Measurements from ENCODE around the gene KLHL22. TPM values are rescaled to one million over a fixed set of nuclear protein-coding genes. Genes with fewer than 3 reads are reported as not detected.
A peak's percentile ranks its signal among the peaks of the same experiment; 100 is the strongest.
"Not testable (repeated sequence)": the region's sequence is repeated elsewhere in the genome, so short reads cannot be mapped to it uniquely, and the experiment has no call there.

KLHL22 gene
- total RNA-seq, 1 experiment from 2014 or later = 7.4 TPM

- peak; percentile 83 for DNase-seq (ENCODE audit: low read depth)
Measured at GRCh38 chr22:20524004-20524481, 28.4 kb upstream of the KLHL22 start.

- peak; percentile 84 for DNase-seq (ENCODE audit: low read depth)
Measured at GRCh38 chr22:20523086-20523983, 27.7 kb upstream of the KLHL22 start.

- DNase-seq (ENCODE audit: low read depth) = no peak
Measured at GRCh38 chr22:20522134-20523004, 26.8 kb upstream of the KLHL22 start.

GRCh38 chr22:20520093-20520511 lies 24.5 kb upstream of the KLHL22 start:
- peak; percentile 76 for DNase-seq (ENCODE audit: low read depth)

- DNase-seq (ENCODE audit: low read depth) = no peak
Measured at GRCh38 chr22:20519558-20519957, 24.0 kb upstream of the KLHL22 start.

- DNase-seq (ENCODE audit: low read depth) = no peak
Measured at GRCh38 chr22:20517841-20518592, 22.4 kb upstream of the KLHL22 start.

GRCh38 chr22:20517422-20517821 lies 21.8 kb upstream of the KLHL22 start:
- DNase-seq (ENCODE audit: low read depth) = no peak

- DNase-seq (ENCODE audit: low read depth) = no peak
Measured at GRCh38 chr22:20516399-20516798, 20.8 kb upstream of the KLHL22 start.

GRCh38 chr22:20514658-20515406 lies 19.2 kb upstream of the KLHL22 start:
- peak; percentile 88 for DNase-seq (ENCODE audit: low read depth)

GRCh38 chr22:20511578-20512229 lies 16.1 kb upstream of the KLHL22 start:
- no peak for DNase-seq (ENCODE audit: low read depth)

- no peak for DNase-seq (ENCODE audit: low read depth)
Measured at GRCh38 chr22:20510811-20511577, 15.4 kb upstream of the KLHL22 start.

- peak; percentile 93 for DNase-seq (ENCODE audit: low read depth)
Measured at GRCh38 chr22:20509344-20510047, 13.9 kb upstream of the KLHL22 start.

- no peak for DNase-seq (ENCODE audit: low read depth)
Measured at GRCh38 chr22:20508815-20509271, 13.2 kb upstream of the KLHL22 start.

- DNase-seq (ENCODE audit: low read depth) = not testable (repeated sequence)
Measured at GRCh38 chr22:20508067-20508755, 12.6 kb upstream of the KLHL22 start.

- DNase-seq (ENCODE audit: low read depth) = peak; percentile 85
Measured at GRCh38 chr22:20507253-20508066, 11.9 kb upstream of the KLHL22 start, which contains the start of gene MED15. TSS of gene MED15 (plus strand) at chr22:20507610. CDS start at chr22:20507679, 69 bp downstream.

GRCh38 chr22:20506543-20507252 lies 11.1 kb upstream of the KLHL22 start:
- no peak for DNase-seq (ENCODE audit: low read depth)
